ENCODE measurements around the gene DDX47.
A peak's percentile ranks its signal among the peaks of the same experiment; 100 is the strongest.
"Not testable (repeated sequence)": the region's sequence is repeated elsewhere in the genome, so short reads cannot be mapped to it uniquely, and the experiment has no call there.

The DDX47 gene

DNA sequence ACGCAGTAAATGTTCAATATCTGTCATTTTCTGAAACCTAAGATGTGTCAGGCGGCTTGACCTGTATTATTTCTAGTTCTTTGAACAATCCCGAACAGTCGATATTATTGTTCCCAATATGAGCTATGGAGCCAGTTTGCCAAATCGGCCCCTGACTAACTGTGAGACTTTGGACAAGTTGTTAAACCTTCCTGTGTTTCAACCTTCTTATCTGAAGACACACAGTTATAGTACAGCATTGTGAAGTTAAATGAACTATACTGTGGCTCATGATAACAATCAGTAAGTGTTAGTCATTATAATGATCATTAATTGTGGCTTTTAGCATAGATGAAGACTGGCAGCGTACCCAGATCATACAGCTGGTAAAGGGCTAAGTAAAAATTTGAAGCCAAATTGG lies 23.4 kb downstream of the DDX47 start:
- TF ChIP-seq, protein P1, sequence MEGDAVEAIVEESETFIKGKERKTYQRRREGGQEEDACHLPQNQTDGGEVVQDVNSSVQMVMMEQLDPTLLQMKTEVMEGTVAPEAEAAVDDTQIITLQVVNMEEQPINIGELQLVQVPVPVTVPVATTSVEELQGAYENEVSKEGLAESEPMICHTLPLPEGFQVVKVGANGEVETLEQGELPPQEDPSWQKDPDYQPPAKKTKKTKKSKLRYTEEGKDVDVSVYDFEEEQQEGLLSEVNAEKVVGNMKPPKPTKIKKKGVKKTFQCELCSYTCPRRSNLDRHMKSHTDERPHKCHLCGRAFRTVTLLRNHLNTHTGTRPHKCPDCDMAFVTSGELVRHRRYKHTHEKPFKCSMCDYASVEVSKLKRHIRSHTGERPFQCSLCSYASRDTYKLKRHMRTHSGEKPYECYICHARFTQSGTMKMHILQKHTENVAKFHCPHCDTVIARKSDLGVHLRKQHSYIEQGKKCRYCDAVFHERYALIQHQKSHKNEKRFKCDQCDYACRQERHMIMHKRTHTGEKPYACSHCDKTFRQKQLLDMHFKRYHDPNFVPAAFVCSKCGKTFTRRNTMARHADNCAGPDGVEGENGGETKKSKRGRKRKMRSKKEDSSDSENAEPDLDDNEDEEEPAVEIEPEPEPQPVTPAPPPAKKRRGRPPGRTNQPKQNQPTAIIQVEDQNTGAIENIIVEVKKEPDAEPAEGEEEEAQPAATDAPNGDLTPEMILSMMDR (IDR thresholded peaks at IDR 0.05; ENCODE audit: extremely low read depth, insufficient read depth, missing control alignments), result no peak
- in situ Hi-C loops (cut with MboI; ENCODE audit: low pct_unique_long_range_greater_than_20kb, low sequenced_read_pairs, unreplicated experiment), result no loop called here
- DNase-seq (ENCODE audit: low spot score), result no peak

DNA sequence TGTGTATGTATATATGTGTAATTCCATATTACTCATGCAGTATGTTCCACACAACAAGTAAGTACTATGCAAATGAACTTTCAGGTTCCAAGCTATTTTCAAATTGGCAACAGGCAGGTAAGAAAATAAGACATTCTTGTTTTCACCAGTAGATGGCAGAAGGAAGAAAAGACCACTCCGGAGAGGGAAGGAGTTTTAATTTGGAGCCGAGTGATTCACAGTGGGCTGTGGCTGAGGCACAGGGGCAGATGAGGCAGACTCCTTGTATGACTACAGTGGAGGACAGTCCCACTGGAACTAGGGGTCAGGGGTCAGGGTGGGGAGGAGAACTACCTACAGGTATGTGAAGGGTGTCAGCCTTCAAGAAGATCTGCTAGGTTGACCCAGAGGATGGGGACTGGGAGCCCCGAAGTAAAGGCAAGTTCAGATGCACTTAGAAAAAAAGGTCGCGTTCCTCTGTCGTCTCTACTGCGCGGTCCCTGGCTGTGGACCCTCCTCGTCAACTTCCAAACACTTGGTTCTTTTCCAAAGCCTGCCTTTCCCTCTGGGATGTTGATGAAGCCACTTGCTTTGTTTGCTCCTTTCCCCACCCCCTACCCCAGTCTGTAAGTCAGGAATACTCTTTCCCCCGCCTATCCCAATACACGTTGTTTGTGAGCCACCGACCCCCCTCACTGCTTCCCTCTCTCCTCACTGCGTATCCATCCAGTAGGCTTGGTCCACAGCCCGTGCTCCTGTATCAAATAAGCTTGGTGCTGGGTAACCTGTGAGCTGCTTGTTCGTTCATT lies 24.1 kb downstream of the DDX47 start:
- in situ Hi-C loops (cut with MboI; ENCODE audit: low pct_unique_long_range_greater_than_20kb, low sequenced_read_pairs, unreplicated experiment), result no loop called here
- TF ChIP-seq, protein P1 (IDR thresholded peaks at IDR 0.05; ENCODE audit: extremely low read depth, insufficient read depth, missing control alignments), result peak; percentile 47
- peak; percentile 66 for DNase-seq (ENCODE audit: low spot score)

DNA sequence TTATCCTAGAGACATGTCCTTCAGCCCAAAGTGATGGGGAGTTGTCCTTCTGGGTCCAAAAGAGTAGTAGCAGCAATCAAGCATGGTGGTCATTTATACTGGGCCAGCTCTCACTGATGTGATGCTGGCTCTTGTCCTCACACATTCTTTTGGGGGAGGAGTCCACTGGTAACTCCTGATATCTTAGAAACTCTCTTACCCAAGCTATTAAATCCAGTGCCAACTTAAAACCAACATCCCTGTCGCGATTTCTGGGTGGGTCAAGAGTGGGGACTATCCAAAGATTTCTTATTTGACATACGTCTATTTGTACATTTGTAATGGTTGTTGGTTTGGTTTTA lies 24.6 kb downstream of the DDX47 start:
- TF ChIP-seq, protein P1 (IDR thresholded peaks at IDR 0.05; ENCODE audit: extremely low read depth, insufficient read depth, missing control alignments), result no peak
- in situ Hi-C loops (cut with MboI; ENCODE audit: low pct_unique_long_range_greater_than_20kb, low sequenced_read_pairs, unreplicated experiment), result no loop called here
- no peak for DNase-seq (ENCODE audit: low spot score)

DNA sequence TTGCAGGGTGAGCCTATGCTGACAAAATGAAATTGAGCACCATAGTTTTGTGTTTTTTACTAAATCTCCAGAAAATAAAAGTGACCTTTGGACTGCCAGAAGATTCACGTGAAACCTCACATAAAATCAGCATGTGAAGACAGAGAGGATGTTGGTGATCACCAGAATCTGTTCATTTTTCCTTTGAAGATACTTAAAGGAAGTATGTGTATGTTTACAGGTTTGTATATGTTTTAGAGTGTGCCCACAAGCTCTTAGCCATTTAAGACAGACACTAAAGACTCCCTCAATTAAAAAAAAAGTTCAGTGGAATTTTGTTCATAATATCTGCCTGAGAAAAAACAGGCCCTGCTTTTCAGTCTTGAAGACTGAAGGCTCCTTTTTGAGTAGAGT lies 25.9 kb downstream of the DDX47 start:
- in situ Hi-C loops (cut with MboI; ENCODE audit: low pct_unique_long_range_greater_than_20kb, low sequenced_read_pairs, unreplicated experiment), result no loop called here
- TF ChIP-seq, protein P1 (IDR thresholded peaks at IDR 0.05; ENCODE audit: extremely low read depth, insufficient read depth, missing control alignments), result no peak
- no peak for DNase-seq (ENCODE audit: low spot score)

DNA sequence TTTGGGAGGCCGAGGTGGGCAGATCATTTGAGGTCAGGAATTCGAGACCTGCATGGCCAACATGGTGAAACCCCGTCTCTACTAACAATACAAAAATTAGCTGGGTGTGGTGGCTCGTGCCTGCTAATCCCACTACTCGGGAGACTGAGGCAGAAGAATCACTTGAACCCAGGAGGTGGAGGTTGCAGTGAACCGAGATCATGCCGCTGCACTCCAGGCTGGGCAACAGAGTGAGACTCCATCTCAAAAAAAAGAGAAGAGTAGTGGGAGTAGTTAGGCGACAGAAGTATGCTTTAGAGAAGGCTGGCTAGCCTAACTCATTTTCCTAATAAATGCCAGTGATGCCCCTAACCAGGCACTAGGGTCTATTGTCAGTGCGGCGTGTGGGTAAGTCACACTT lies 26.3 kb downstream of the DDX47 start:
- DNase-seq (ENCODE audit: low spot score); in situ Hi-C loops (cut with MboI; ENCODE audit: low pct_unique_long_range_greater_than_20kb, low sequenced_read_pairs, unreplicated experiment): not testable (repeated sequence)

DNA sequence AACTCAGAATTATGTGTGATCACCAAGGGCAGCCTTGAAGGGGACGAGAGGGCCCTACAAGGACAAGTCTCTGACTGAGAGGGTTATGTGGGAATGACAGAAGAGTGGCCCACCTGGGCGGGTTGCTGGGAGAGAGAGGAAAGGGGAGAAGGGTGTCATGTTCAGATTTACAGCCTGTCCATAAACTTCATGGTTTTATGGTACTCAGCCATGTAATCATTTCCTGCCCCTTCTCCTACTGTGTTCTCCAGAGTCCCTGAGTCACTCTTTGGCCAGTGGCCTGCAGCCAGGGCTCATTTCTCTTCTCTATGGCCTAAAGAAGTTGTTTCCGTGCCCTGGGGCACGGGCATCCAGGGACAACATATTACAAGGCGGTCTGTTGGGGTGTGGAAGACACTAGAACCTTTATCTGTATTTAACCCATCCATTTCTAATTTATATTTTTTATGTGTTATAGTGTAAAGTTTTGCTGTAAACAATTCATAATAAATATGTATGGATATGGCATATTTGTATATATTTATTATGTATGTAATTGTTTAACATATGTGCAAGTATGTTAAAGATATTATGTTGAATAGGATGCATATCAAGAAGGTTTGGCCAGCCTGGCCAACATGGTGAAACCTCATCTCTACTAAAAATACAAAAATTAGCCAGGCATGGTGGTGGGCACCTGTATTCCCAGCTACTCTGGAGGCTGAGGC lies 26.9 kb downstream of the DDX47 start:
- DNase-seq (ENCODE audit: low spot score), result no peak
- in situ Hi-C loops (cut with MboI; ENCODE audit: low pct_unique_long_range_greater_than_20kb, low sequenced_read_pairs, unreplicated experiment), result no loop called here
- TF ChIP-seq, protein P1 (IDR thresholded peaks at IDR 0.05; ENCODE audit: extremely low read depth, insufficient read depth, missing control alignments), result no peak

DNA sequence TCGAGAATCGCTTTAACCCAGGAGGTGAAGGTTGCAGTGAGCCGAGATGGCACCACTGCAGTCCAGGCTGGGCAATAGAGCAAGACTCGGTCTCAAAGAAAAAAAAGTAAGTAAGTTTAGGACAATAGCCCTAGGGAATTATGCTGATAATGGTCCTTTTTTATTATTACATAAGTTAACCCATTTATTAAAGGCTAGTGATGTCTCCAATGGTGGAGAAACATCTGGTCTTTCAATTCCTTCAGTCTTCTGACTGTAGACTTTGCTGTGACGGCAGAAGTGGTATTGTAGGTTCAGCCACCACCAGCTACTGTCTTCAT lies 27.4 kb downstream of the DDX47 start:
- DNase-seq (ENCODE audit: low spot score), result no peak
- in situ Hi-C loops (cut with MboI; ENCODE audit: low pct_unique_long_range_greater_than_20kb, low sequenced_read_pairs, unreplicated experiment), result no loop called here
- TF ChIP-seq, protein P1 (IDR thresholded peaks at IDR 0.05; ENCODE audit: extremely low read depth, insufficient read depth, missing control alignments), result no peak

DNA sequence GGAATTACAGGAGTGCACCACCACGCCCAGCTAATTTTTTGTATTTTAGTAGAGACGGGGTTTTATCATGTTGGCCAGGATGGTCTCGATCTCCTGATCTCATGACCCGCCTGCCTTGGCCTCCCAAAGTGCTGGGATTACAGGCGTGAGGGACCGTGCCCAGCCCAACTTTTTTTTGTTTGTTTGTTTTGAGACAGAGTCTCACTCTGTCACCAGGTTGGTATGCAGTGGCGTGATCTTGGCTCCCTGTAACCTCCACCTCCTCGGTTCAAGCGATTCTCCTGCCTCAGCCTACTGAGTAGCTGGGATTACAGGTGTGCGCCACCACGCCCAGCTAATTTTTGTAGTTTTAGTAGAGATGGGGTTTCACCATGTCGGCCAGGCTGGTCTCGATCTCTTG lies 28.3 kb downstream of the DDX47 start:
- in situ Hi-C loops (cut with MboI; ENCODE audit: low pct_unique_long_range_greater_than_20kb, low sequenced_read_pairs, unreplicated experiment); DNase-seq (ENCODE audit: low spot score): not testable (repeated sequence)

Measured in GM13977 (cell line).